Measurements from ENCODE around the gene NBEAL2. TPM values are rescaled to one million over a fixed set of nuclear protein-coding genes. Genes with fewer than 3 reads are reported as not detected.

Gene NBEAL2
- total RNA-seq, 4 donors from 2014 or later, result 317 to 865 (median 347) TPM

- Histone ChIP-seq H3K36me3 (peaks cover 69% of the 10 kb centered on the region), H3K9me3 (no peaks in the 10 kb centered on the region), H3K4me1 (peaks cover 37% of the 10 kb centered on the region), H3K27ac (no peak overlapping the region), H3K27me3 (no peaks in the 10 kb centered on the region), H3K4me3 (no peak overlapping the region)
- DNase-seq (ENCODE audit: low spot score in 2 of 2), result no peak
- no peak for TF ChIP-seq EP300 (IDR thresholded peaks at IDR 0.05)
- no peak for TF ChIP-seq CTCF (IDR thresholded peaks at IDR 0.05)
- TF ChIP-seq POLR2AphosphoS5 (IDR thresholded peaks at IDR 0.05), result no peak
- no peak for TF ChIP-seq POLR2A (IDR thresholded peaks at IDR 0.05)
- 95% methylated on average over 7 of the region's 11 CpGs for WGBS
These were observed 11.3 kb downstream of the NBEAL2 start for GRCh38 chr3:46990573-46991374.

DNA sequence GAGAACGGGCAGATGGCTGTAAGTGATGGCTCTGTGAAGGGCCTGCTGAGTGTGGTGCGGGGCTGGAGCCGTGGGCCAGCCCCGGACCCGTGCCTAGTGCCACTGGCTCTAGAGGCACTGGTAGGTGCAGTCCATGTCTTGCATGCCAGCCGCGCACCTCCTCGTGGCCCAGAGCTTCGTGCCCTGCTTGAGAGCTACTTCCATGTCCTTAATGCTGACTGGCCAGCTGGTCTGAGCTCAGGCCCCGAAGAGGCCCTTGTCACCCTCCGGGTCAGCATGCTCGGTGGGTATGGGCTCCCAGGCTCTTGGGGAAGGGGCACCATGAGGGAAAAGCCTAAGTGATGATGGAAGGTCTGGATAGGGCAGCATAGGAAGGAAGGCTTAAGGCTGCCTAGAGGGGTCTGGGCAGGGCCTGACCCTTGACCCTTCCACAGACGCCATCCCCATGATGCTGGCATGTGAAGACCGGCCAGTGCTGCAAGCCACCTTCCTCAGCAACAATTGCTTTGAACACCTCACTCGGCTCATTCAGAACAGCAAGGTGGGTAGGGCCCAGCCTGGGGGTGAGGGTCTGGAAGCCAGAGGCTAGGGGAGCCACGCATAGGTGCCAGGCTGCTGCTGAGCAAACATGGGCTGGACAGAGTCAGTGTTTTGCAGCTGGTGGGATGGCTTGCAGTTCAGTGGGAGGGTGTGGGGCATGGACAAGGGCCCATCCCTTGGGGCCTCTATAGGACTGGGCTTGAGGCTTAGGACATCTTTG lies 12.1 kb downstream of the NBEAL2 start:
- H3K27me3 ChIP-seq, result no peaks in the 10 kb centered on the region
- H3K36me3 ChIP-seq, result peaks cover 77% of the 10 kb centered on the region
- no peak overlapping the region for H3K4me3 ChIP-seq
- DNase-seq (ENCODE audit: low spot score in 2 of 2), result no peak
- H3K27ac ChIP-seq, result no peak overlapping the region
- peaks cover 29% of the 10 kb centered on the region for H3K4me1 ChIP-seq
- no peak for TF ChIP-seq EP300 (IDR thresholded peaks at IDR 0.05)
- no peak for TF ChIP-seq CTCF (IDR thresholded peaks at IDR 0.05)
- TF ChIP-seq POLR2A (IDR thresholded peaks at IDR 0.05), result no peak
- no peak for TF ChIP-seq POLR2AphosphoS5 (IDR thresholded peaks at IDR 0.05)
- no peaks in the 10 kb centered on the region for H3K9me3 ChIP-seq
- WGBS, result 90% methylated on average over 6 of the region's 16 CpGs

- Histone ChIP-seq H3K27ac (no peak overlapping the region), H3K36me3 (peaks cover 80% of the 10 kb centered on the region), H3K9me3 (no peaks in the 10 kb centered on the region), H3K27me3 (no peaks in the 10 kb centered on the region), H3K4me3 (no peak overlapping the region), H3K4me1 (peaks cover 22% of the 10 kb centered on the region)
- TF ChIP-seq CTCF (IDR thresholded peaks at IDR 0.05) (no peak), POLR2AphosphoS5 (IDR thresholded peaks at IDR 0.05) (no peak), POLR2A (IDR thresholded peaks at IDR 0.05) (no peak), EP300 (IDR thresholded peaks at IDR 0.05) (no peak)
- WGBS, result 83% methylated on average over 9 of the region's 9 CpGs
- DNase-seq (ENCODE audit: low spot score in 2 of 2), result no peak
These were observed 12.8 kb downstream of the NBEAL2 start for GRCh38 chr3:46992231-46992630.

DNA sequence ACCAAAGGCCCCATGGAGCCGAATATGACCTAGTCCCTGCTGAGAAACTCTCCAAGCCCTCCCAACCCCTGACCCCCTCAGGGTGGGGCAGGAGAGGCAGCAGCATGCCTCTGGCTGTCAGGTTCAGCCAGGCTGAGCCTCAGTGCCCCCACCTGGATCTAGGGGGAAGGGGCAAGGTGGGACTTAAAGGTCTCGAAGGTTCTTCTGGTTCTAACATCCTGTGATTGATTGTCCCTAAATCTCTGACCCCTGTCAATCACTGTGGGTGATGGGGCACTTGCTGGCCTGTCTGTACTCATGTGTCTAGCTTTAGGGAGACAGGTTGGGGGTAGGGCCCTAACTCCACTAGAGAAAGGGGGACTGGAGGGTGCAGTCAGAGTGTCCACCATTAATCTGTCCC lies 13.8 kb downstream of the NBEAL2 start:
- no peak overlapping the region for H3K4me3 ChIP-seq
- peaks cover 12% of the 10 kb centered on the region for H3K4me1 ChIP-seq
- H3K27me3 ChIP-seq, result no peaks in the 10 kb centered on the region
- DNase-seq (ENCODE audit: low spot score in 2 of 2), result no peak
- H3K27ac ChIP-seq, result no peak overlapping the region
- TF ChIP-seq POLR2AphosphoS5 (IDR thresholded peaks at IDR 0.05) (no peak), EP300 (IDR thresholded peaks at IDR 0.05) (no peak), POLR2A (IDR thresholded peaks at IDR 0.05) (no peak), CTCF (IDR thresholded peaks at IDR 0.05) (no peak)
- WGBS, result 83% methylated on average over 2 of the region's 2 CpGs
- no peaks in the 10 kb centered on the region for H3K9me3 ChIP-seq
- H3K36me3 ChIP-seq, result peaks cover 85% of the 10 kb centered on the region

GRCh38 chr3:46993986-46994385 lies 14.5 kb downstream of the NBEAL2 start:
- no peaks in the 10 kb centered on the region for H3K9me3 ChIP-seq
- WGBS, result 83% methylated on average over 2 of the region's 7 CpGs
- peaks cover 5% of the 10 kb centered on the region for H3K4me1 ChIP-seq
- no peak for DNase-seq (ENCODE audit: low spot score in 2 of 2)
- H3K27ac ChIP-seq, result no peak overlapping the region
- no peak for TF ChIP-seq EP300 (IDR thresholded peaks at IDR 0.05)
- TF ChIP-seq POLR2A (IDR thresholded peaks at IDR 0.05), result no peak
- TF ChIP-seq POLR2AphosphoS5 (IDR thresholded peaks at IDR 0.05), result no peak
- TF ChIP-seq CTCF (IDR thresholded peaks at IDR 0.05), result no peak
- no peaks in the 10 kb centered on the region for H3K27me3 ChIP-seq
- no peak overlapping the region for H3K4me3 ChIP-seq
- peaks cover 86% of the 10 kb centered on the region for H3K36me3 ChIP-seq
